Measurements from ENCODE around the gene GPR27. TPM values are rescaled to one million over a fixed set of nuclear protein-coding genes. Genes with fewer than 3 reads are reported as not detected.
A peak's percentile ranks its signal among the peaks of the same experiment; 100 is the strongest.

The GPR27 gene
- total and polyA plus RNA-seq, 2 of the 8 experiments (the other 6 are each of a cell fraction or from before 2014, with no cell fraction given): 11.3 to 12.5 TPM

DNA sequence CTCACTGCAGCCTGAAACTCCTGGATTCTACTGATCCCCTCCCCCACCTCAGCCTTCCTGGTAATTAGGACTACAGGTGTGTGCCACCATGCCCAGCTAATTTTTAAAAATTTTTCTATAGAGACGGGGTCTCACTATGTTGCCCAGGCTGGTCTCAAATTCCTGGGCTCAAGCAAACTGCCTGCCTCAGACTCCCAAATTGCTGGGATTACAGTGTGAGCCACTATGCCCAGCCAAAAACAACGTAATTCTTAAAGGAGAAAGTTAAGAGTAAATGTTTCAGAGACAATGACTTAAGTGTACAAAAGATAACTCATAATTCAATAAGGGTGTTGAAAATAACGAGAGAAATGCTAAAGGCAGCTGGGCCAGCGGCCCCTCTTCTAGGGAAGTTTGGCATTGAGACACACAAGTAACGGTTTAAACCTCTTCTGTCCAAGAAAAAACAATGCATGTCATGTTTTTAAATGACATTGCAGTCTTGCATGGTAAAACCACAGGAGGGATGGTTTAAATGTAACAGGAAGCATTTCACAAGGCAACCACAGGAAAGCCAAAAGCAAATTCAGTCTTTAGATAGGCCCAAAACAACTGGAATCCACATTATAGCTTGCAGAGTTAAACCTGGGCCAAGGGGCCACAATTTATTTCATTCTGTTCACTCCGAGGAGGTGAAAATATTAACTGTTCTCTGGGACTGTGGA is 26.2 kb downstream of the GPR27 start:
- peak overlapping the region in 1 of 2 experiments; percentile 27; a peak in 2 of 4 replicates for H3K4me2 ChIP-seq (ENCODE audit: insufficient read depth in 1 of 2, low read depth in 2 of 2, low read length in 2 of 2)
- CTCF ChIA-PET (ENCODE audit: partially characterized antibody): interaction anchor here (1.1 to 1.3 kb wide), 2 partner anchors 19 to 102 kb away, joined by 3 to 4 read pairs; no protein-coding TSS in a partner anchor
- H3K79me1 ChIP-seq (ENCODE audit: low read depth, low read length): no peaks in the 10 kb centered on the region; the same call in 1 of the 2 replicates
- no peak overlapping the region for H3K18ac ChIP-seq (ENCODE audit: extremely low read depth, low read length)
- peaks cover 5% of the 10 kb centered on the region; the same call in 1 of the 2 replicates for H3K23me2 ChIP-seq (ENCODE audit: low read depth, low read length)
- FAIRE-seq: peak; percentile 13
- no peak overlapping the region for H2AFZ ChIP-seq (ENCODE audit: low read length)
- no peak overlapping the region for H4K91ac ChIP-seq (replicated peaks; ENCODE audit: insufficient read length, low read length)
- H3K9ac ChIP-seq (replicated peaks in 1 of 4; ENCODE audit: extremely low read depth in 1 of 4, low read depth in 3 of 4, low read length in 3 of 4): no peak overlapping the region
- no peak overlapping the region for H2BK5ac ChIP-seq (ENCODE audit: low read depth, low read length)
- H3K4ac ChIP-seq (replicated peaks; ENCODE audit: insufficient read length, low read depth, low read length): no peak overlapping the region
- peaks cover 6 to 12% (median 11%) of the 10 kb centered on the region in 4 experiments for H3K4me1 ChIP-seq (replicated peaks in 1 of 4; ENCODE audit: control insufficient read depth in 3 of 4, insufficient read depth in 4 of 4, low read length in 3 of 4)
- H2BK12ac ChIP-seq (ENCODE audit: low read depth, low read length): no peak overlapping the region
- no peaks in the 10 kb centered on the region for H4K20me1 ChIP-seq (replicated peaks in 1 of 2; ENCODE audit: control insufficient read depth in 1 of 2, insufficient read depth in 2 of 2, low read length in 2 of 2)
- no peaks in the 10 kb centered on the region for H3K79me2 ChIP-seq (ENCODE audit: control insufficient read depth in 1 of 2, insufficient read depth in 2 of 2, low read length in 2 of 2)
- H2BK15ac ChIP-seq (ENCODE audit: low read length): no peak overlapping the region
- POLR2A ChIA-PET (ENCODE audit: partially characterized antibody): interaction anchor here (1.2 kb wide), 1 partner anchor 50 kb away, joined by 5 read pairs; no protein-coding TSS in a partner anchor
- no peak overlapping the region for H4K8ac ChIP-seq (ENCODE audit: extremely low read depth, insufficient read depth, low read length)
- H3K36me3 ChIP-seq (ENCODE audit: control insufficient read depth in 2 of 4, insufficient read depth in 4 of 4, low read length in 3 of 4): no peaks in the 10 kb centered on the region
- H3K23ac ChIP-seq (ENCODE audit: insufficient read length): no peak overlapping the region
- no peaks in the 10 kb centered on the region for H3K9me3 ChIP-seq (ENCODE audit: insufficient read depth in 2 of 2, low read depth in 1 of 2, low read length in 1 of 2)
- no peak overlapping the region for H3K27ac ChIP-seq (ENCODE audit: low read depth, low read length)
- H3K14ac ChIP-seq (ENCODE audit: insufficient read length): no peak overlapping the region
- no peak overlapping the region for H3K56ac ChIP-seq (replicated peaks; ENCODE audit: insufficient read length, low read depth, low read length)
- no peak overlapping the region for H2BK120ac ChIP-seq (replicated peaks; ENCODE audit: low read depth, low read length)
- H4K5ac ChIP-seq (ENCODE audit: insufficient read length, low read depth, low read length): no peak overlapping the region
- H3K4me3 ChIP-seq (ENCODE audit: extremely low read depth in 1 of 4, insufficient read depth in 2 of 4, low read depth in 3 of 4, low read length in 4 of 4): no peak overlapping the region; a peak in 1 of 8 replicates
- 0 out of 2 replicates have a peak overlapping the region, but pooled peaks have one; percentile 4 for H2BK20ac ChIP-seq (ENCODE audit: low read length)
- peaks cover 6 to 21% (median 15%) of the 10 kb centered on the region in 4 experiments for H3K27me3 ChIP-seq (replicated peaks in 1 of 4; ENCODE audit: control insufficient read depth in 3 of 4, extremely low read depth in 1 of 4, insufficient read depth in 3 of 4, low read length in 3 of 4)
- no peak for DNase-seq (ENCODE audit: low read depth in 1 of 2, low spot score in 2 of 2)
- no peak overlapping the region for H2AK5ac ChIP-seq (ENCODE audit: low read depth, low read length)
- WGBS, 2 experiments (ENCODE audit: extremely low coverage in 1 of 2, insufficient coverage in 1 of 2, insufficient read length in 1 of 2, insufficient replicate concordance in 2 of 2, low coverage in 1 of 2, low lambda C conversion rate in 2 of 2, missing lambda C conversion rate in 1 of 2): 53% methylated on average over 6 of the region's 6 CpGs; no CpG with 5 or more reads in 1 of the 2 experiments
- TF ChIP-seq SUZ12 (IDR thresholded peaks at IDR 0.05; ENCODE audit: low read length) (no peak), RBBP5 (IDR thresholded peaks at IDR 0.05; ENCODE audit: borderline replicate concordance, low read depth, low read length) (no peak), BRCA1 (IDR thresholded peaks at IDR 0.05; ENCODE audit: low read depth, low read length) (no peak), ZNF274 (IDR thresholded peaks at IDR 0.05; ENCODE audit: borderline replicate concordance, extremely low read depth, low read length) (no peak), SP4 (IDR thresholded peaks at IDR 0.05; ENCODE audit: low read length) (no peak), CBX8 (IDR thresholded peaks at IDR 0.05; ENCODE audit: borderline replicate concordance, low read depth, low read length) (no peak), BACH1 (IDR thresholded peaks at IDR 0.05; ENCODE audit: low read length) (no peak), CBX5 (IDR thresholded peaks at IDR 0.05; ENCODE audit: low read depth, low read length) (no peak), CREB1 (IDR thresholded peaks at IDR 0.05) (no peak), RFX5 (IDR thresholded peaks at IDR 0.05; ENCODE audit: borderline replicate concordance, low read depth, low read length) (no peak), RAD21 (IDR thresholded peaks at IDR 0.05 in 1 of 2, conservative IDR thresholded peaks at IDR 0.05 in 1 of 2; ENCODE audit: low read depth in 2 of 2, low read length in 2 of 2) (no peak), KDM5A (IDR thresholded peaks at IDR 0.05; ENCODE audit: low read length) (no peak)

Data from H1 (cell line).